ENCODE measurements around the gene IL2RA.
"Not testable (repeated sequence)": the region's sequence is repeated elsewhere in the genome, so short reads cannot be mapped to it uniquely, and the experiment has no call there.

The IL2RA gene

DNA sequence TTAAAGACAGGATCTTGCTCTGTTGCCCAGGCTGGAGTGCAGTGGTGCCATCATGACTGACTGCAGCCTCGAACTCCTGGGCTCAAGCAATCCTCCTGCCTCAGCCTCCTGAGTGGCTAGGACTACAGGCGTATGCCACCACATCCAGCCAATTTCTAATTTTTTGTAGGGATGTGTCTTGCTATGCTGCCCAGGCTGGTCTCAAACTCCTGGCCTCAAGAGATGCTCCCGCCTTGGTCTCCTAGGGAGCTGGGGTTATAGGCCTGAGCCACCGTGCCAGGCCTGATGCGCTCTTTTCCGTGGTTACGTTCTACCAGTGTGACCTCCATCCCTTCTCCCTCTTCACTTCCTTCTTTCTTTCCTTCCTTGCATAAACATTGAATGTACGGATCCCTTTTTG lies 50.6 kb downstream of the IL2RA start:
- DNase-seq = no peak

GRCh38 chr10:6010569-6010968 lies 51.6 kb downstream of the IL2RA start:
- no peak for DNase-seq

- DNase-seq = no peak
These were observed 52.2 kb downstream of the IL2RA start for GRCh38 chr10:6009961-6010360.

DNA sequence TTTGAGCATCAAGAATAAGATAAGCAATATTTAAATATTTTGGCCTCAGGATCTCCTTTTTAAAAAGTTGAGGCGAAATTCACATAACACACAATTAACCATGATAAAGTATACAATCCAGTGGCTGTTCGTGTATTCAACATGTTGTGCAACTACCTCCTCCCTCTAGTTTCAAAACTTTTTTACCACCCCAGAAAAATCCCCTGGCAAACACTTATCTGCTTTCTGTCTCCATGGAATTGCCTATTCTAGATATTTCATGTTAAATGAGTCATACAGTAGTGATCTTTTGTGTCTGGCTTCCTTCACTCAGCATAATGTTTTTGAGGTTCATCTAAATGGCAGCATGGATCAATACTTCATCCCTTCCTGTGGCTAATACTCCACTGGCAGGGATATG lies 53.0 kb downstream of the IL2RA start:
- DNase-seq = no peak

DNA sequence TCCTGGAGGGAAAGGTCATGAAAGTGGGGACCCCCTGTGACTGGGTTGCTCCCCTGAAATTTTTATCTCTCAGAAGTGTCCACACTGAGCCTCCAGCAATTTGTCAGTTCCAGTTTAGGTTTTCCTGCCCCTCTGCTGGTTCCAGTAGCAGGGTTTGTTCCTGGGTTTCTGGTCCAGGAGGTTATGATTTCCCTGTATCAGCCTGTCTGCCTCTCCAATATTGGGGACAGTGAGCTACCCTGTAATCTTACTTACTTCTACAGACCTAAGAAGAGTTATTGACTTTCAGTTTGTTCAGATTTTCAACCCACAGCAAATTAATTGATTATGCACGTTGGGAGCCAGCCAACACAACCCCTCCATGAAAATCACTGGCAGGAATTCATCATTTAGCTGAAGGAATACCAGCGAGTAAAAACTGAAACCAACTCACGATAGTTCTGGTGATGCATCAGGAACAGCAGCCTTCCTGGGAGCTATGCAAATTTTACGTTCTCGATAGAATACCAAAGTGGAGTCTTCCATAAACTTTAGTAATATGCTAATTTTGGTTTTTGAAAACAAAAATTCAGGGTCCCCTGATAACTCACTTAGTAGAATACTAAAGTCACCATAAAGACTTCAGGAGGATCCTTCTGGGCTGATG lies 53.5 kb downstream of the IL2RA start:
- no peak for DNase-seq

- no peak for DNase-seq
These were observed 55.2 kb downstream of the IL2RA start for GRCh38 chr10:6006991-6007390.

GRCh38 chr10:6006546-6006945 lies 55.6 kb downstream of the IL2RA start:
- no peak for DNase-seq

- no peak for DNase-seq
These were observed 56.2 kb downstream of the IL2RA start for GRCh38 chr10:6005856-6006395.

GRCh38 chr10:6005161-6005804 lies 56.9 kb downstream of the IL2RA start:
- DNase-seq = not testable (repeated sequence)

GRCh38 chr10:6002809-6003510 lies 59.2 kb downstream of the IL2RA start:
- DNase-seq = no peak

DNA sequence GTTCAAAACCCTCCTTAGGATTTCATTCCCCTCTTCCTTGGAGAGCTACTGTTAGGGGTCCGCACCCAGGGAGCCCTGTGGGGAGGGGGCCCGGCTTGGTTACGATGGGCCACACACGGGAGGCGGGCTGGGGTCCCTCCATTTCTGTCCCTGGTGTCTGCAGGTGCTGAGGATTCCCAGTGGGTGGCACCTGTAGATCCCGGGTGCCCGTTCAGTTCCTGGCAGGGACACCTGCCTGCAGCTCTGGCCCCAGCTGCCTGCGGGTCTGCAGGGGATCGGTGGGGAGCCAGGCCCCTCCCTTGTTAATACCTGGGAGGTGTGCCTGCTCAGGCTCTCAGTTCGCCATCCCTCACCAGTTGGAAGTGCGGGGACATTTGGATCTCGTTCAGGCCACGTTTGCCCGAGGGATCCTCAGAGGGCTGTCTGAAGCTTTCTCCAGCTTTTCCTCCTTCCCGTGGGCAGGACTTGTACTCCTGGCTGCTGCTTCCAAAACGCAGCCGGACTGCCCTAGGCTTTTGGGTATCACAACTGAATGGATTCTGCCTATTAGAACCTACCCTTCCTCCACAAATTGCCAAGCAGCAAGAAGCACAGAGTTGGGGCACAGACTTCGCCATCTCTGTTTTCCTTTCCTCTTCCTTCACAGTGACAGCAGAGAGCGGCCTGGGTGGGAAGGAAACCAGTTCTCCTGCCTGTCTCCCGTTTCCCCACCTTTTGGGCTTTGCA lies 62.6 kb downstream of the IL2RA start:
- no peak for DNase-seq

DNA sequence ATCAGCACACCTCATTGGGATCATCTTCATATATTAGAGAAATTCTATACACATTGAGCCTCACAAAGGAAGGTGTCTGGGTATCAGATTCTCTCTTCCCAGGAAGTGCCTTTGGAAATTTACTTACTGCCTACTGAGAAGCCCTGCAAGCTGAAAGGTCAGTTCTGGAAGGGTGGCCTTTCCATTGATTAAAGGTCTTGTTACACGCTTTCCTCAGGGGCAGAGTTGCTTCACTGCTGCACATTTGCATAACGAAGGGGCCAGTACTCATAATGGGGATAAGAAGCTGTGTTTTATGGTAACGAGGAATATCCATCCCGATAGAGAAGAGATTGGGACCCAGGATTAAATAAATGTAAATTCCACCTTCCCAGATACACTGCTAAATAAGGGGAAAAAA lies 65.5 kb downstream of the IL2RA start:
- no peak for DNase-seq

DNA sequence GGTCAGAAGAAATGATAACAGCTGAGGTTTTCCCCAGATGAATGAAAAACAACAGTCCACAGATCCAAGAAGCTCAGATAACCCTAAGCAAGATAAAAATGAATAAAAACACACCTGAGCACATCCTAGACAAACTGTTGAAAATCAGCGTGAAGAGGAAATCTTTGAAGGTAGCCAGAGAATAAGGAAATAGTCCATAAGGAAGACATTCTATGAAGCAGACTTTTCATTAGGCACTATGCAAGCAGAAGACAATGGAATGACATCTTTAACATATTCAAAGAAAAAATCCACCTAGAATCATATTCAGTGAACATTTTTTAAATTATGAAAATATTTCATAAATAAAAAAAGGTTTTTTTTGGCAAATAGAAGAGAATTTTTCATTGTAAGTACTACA lies 69.8 kb downstream of the IL2RA start:
- no peak for DNase-seq

DNA sequence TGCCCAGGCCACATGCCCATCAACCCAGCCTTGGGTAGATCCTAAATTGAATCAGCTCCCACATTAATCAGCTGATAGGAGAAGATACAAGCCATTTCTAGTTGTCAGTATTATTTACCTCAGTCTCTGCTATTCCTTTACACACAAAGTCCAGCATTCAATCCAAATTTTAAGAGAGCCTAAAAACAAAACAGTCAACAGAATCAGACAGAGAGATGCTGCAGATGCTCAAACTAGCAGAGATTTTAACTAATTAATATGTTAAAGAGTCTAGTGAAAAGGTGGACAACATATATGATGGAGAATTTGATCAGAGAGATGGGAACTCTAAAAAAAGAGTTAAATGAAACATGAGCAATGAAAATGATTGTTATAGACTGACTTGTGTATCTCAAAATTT lies 70.5 kb downstream of the IL2RA start:
- DNase-seq = no peak

DNA sequence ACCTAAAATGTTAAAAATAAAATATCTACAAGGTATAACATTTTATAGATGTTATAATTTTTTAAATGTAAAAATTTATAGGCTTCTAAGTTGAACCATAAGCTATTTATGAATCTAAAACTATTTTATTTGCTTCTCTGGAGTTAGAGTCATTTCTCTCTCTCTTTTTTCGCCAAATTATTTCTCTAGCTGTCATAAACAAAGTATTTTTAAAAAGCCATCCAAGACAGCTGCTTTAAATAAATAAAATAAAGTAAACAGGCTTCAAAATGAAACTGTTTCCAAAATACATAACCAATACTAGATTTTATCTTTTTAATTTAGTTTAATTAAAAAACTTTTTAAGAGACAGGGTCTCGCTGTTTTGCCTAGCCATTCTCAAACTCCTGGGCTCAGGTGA lies 72.4 kb downstream of the IL2RA start:
- DNase-seq = no peak

DNA sequence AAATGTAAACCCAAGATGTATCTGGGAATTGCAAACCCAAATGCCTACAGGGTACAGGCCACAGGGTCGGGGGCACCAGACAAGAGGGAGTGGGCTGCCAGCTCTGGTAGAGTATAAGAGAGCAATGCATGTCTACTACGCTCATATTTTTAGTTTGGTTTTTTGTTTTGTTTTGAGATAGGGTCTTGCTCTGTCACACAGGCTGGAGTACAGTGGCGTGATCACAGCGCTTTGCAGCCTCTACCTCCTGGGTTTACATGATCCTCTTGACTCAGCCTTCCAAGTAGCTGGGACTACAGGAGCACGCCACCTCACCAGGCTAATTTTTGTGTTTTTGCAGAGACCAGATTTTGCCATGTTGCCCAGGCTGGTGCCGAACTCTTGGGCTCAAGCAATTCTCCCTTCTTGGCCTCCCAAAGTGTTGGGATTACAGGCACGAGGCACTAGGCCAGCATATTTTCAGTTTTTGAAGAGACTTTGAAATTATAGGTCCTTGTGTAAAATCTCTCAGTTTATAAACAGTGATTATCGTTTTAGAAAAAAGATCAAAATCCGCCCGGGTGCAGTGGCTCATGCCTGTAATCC lies 73.7 kb downstream of the IL2RA start:
- no peak for DNase-seq

GRCh38 chr10:5987747-5988146 lies 74.4 kb downstream of the IL2RA start:
- DNase-seq = no peak

GRCh38 chr10:5985029-5985428 lies 77.1 kb downstream of the IL2RA start:
- DNase-seq = no peak

DNA sequence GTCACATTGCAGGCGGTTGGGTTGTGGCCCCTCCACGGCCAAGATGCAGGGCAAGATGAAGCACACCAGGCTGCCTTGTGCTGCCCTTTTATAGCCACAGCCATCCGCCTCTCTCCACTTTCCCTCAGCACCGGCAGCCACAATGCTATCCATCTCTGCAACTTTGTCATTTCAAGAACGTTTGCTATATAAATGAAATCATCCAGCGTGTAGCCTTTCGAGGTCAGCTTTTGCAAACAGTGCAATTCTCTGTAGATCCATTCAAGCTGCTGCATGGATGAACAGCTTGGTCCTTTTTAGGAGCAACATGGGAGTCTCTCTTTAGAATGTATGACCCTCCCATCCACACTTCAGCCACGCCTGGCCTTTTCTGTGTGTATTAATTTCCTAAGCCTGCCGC lies 78.4 kb downstream of the IL2RA start:
- no peak for DNase-seq

GRCh38 chr10:5981529-5981928 lies 80.6 kb downstream of the IL2RA start:
- DNase-seq = no peak

DNA sequence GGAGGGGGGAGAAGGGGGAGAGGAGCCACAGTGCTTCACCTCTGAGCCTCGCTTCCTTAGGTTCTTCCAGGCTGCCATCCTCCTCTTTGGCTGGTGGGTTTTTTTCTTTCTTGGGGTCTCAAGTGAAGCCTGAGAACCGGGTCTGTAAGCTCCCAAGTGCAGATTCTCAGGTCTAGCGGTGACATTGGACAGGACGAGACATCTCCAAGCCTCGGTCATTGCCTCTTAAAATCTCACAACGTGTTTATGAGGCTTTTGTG lies 84.0 kb downstream of the IL2RA start:
- no peak for DNase-seq

DNA sequence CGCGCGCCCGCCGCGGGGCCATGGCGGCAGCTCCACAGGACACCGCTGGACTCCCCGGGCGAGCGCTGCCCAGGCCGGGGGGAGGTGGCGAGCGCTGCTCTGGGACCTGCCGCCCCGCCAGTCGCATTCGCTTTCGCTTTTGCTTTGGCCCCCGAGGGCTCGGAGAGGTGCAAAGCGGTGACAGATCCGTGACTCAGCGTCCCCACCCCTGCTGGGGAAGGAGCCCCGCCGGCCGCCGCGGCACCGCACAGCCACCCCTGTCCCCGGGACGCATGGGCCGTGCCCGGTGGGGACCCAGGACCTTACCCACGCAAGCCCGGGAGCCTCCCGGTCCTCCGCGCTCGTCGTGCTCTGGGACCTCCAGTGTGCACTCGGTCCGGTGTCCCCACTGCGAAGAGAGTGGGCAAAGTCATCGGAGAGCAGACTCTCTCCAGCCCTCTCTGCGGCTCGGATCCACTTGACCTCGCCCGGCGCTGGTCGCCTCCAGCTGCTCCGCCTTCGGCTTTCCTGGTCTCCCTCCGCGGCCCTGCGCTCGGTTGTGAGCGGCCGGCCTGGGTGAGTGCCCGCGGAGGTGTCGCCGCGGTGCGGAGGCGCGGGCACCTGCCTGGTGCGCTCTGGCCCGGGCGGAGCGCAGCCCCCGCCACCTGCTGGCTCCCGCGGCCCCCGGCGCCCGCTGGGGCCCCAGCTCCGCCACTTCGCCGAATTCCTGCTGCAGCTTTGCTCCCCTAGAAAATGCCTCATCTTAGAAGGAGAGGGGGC lies 84.5 kb downstream of the IL2RA start, which contains the start of gene IL15RA:
Gene IL15RA (minus strand): TSS at position 73 of the 759 bp plus-strand sequence. CDS start 51 bp downstream, at position 22.
- DNase-seq = peak; percentile 73 to 82 (median 74)
